ENCODE results near the gene CCDC106. TPM values are rescaled to one million over a fixed set of nuclear protein-coding genes. Genes with fewer than 3 reads are reported as not detected.

CCDC106 gene
- total RNA-seq, 1 donor from 2014 or later: 9.4 TPM

- FAIRE-seq: no peak
These were observed 18.5 kb downstream of the CCDC106 start for GRCh38 chr19:55666343-55667005.

GRCh38 chr19:55667006-55667381, 19.0 kb downstream of the CCDC106 start:
- DNase-seq (ENCODE audit: low spot score in 2 of 2) (no peak), FAIRE-seq (no peak)

More at GRCh38 chr19:55666343-55667005, 18.5 kb downstream of the CCDC106 start:
- no peak for DNase-seq (ENCODE audit: low spot score in 2 of 2)

GRCh38 chr19:55667511-55667910, 19.5 kb downstream of the CCDC106 start:
- no peak for FAIRE-seq
- no peak for DNase-seq (ENCODE audit: low spot score in 2 of 2)

- DNase-seq (ENCODE audit: low spot score in 2 of 2) (no peak), FAIRE-seq (no peak)
These were observed 19.9 kb downstream of the CCDC106 start for GRCh38 chr19:55667958-55668357.

- FAIRE-seq: no peak
- no peak for DNase-seq (ENCODE audit: low spot score in 2 of 2)
These were observed 20.8 kb downstream of the CCDC106 start for GRCh38 chr19:55668603-55669348.

- FAIRE-seq (no peak), DNase-seq (ENCODE audit: low spot score in 2 of 2) (no peak)
These were observed 21.6 kb downstream of the CCDC106 start for GRCh38 chr19:55669418-55670279.

- no peak for FAIRE-seq
- no peak for DNase-seq (ENCODE audit: low spot score in 2 of 2)
These were observed 22.5 kb downstream of the CCDC106 start for GRCh38 chr19:55670280-55671053.

- no peak for DNase-seq (ENCODE audit: low spot score in 2 of 2)
- no peak for FAIRE-seq
These were observed 23.0 kb downstream of the CCDC106 start for GRCh38 chr19:55671054-55671378.

- FAIRE-seq (no peak), DNase-seq (ENCODE audit: low spot score in 2 of 2) (no peak)
These were observed 24.4 kb downstream of the CCDC106 start for GRCh38 chr19:55672418-55672817.

GRCh38 chr19:55673465-55673864, 25.5 kb downstream of the CCDC106 start:
- FAIRE-seq (no peak), DNase-seq (ENCODE audit: low spot score in 2 of 2) (no peak)

GRCh38 chr19:55673889-55674288, 25.9 kb downstream of the CCDC106 start:
- no peak for DNase-seq (ENCODE audit: low spot score in 2 of 2)
- no peak for FAIRE-seq

- FAIRE-seq (no peak), DNase-seq (ENCODE audit: low spot score in 2 of 2) (no peak)
These were observed 26.4 kb downstream of the CCDC106 start for GRCh38 chr19:55674459-55674840.

GRCh38 chr19:55674841-55675660, 27.0 kb downstream of the CCDC106 start, which contains the start of gene EPN1:
Gene EPN1 (plus strand): TSS chr19:55675226. CDS start chr19:55678628, 3,402 bp downstream.
- DNase-seq (ENCODE audit: low spot score in 2 of 2) (peak; percentile 100), FAIRE-seq (no peak)

- no peak for FAIRE-seq
These were observed 27.8 kb downstream of the CCDC106 start for GRCh38 chr19:55675661-55676354.

GRCh38 chr19:55676383-55676782, 28.4 kb downstream of the CCDC106 start:
- FAIRE-seq: no peak

More at GRCh38 chr19:55675661-55676354, 27.8 kb downstream of the CCDC106 start:
- DNase-seq (ENCODE audit: low spot score in 2 of 2): no peak

GRCh38 chr19:55676889-55677505, 29.0 kb downstream of the CCDC106 start:
- DNase-seq (ENCODE audit: low spot score in 2 of 2) (no peak), FAIRE-seq (no peak)

More at GRCh38 chr19:55676383-55676782, 28.4 kb downstream of the CCDC106 start:
- DNase-seq (ENCODE audit: low spot score in 2 of 2): no peak

GRCh38 chr19:55677572-55678028, 29.6 kb downstream of the CCDC106 start:
- DNase-seq (ENCODE audit: low spot score in 2 of 2): no peak
- FAIRE-seq: no peak

- DNase-seq (ENCODE audit: low spot score in 2 of 2) (no peak), FAIRE-seq (no peak)
These were observed 30.2 kb downstream of the CCDC106 start for GRCh38 chr19:55678121-55678671.
